SK-N-SH (cell line): ENCODE results near the gene TPRG1L. TPM values are rescaled to one million over a fixed set of nuclear protein-coding genes. Genes with fewer than 3 reads are reported as not detected.

ENCODE experiments used
- CTCF ChIA-PET: fragments of 300-600, 350-600 bp; formaldehyde crosslinking; extraction: SDS; loops from one replicate; lab custom pipeline; 2021; lab: Yijun Ruan, JAX
- POLR2A ChIA-PET: fragments of 350-600 bp; sonication (Branson Sonifier 250); formaldehyde crosslinking; extraction: SDS; loops from one replicate; lab custom pipeline; 2020; ENCODE audit warnings: antibody characterized with exemption, inconsistent platforms; lab: Yijun Ruan, JAX
- DNase-seq: peaks from one replicate; pipeline ENCODE4 v3.0.0; 2012
- H2AFZ ChIP-seq: fragments of 200-600 bp; sonication (generic); 2 replicates; pipeline ENCODE4 v1.8.1; 2016; ENCODE audit warnings: antibody characterized with exemption, mild to moderate bottlenecking, low read depth
- H3F3A ChIP-seq: fragments of 200-600 bp; sonication (generic); replicated peaks from 2 replicates; pipeline ENCODE3; 2016; ENCODE audit warnings: antibody characterized with exemption, mild to moderate bottlenecking; ENCODE audit not compliant: insufficient read depth
- H3K27ac ChIP-seq, 2 experiments: fragments of 200-500 bp in 1 of 2; fragments of 200-600 bp in 1 of 2; sonication (Bioruptor generic) in 1 of 2; sonication (generic), shearing (Covaris generic) in 1 of 2; 2 replicates each; pipeline versions ENCODE4 v1.5.1 to v1.6.1; 2014 to 2016; ENCODE audit warnings: low read depth in 2 of 2, inconsistent platforms in 1 of 2, low read length in 1 of 2, mild to moderate bottlenecking in 1 of 2, mixed read lengths in 1 of 2
- H3K27me3 ChIP-seq: fragments of 200-600 bp; sonication (generic), shearing (Covaris generic); 2 replicates; pipeline ENCODE4 v1.6.1; 2016; ENCODE audit warnings: mixed run types; ENCODE audit not compliant: insufficient read depth
- H3K36me3 ChIP-seq, 2 experiments: fragments of 200-500 bp in 1 of 2; fragments of 200-600 bp in 1 of 2; sonication (Bioruptor generic) in 1 of 2; sonication (generic) in 1 of 2; replicated peaks in 1 of 2; 2 replicates each; pipeline versions ENCODE3 to v1.5.1; 2014 to 2016; ENCODE audit warnings: low read length in 1 of 2, mild to moderate bottlenecking in 1 of 2; ENCODE audit not compliant: insufficient read depth in 2 of 2, control insufficient read depth in 1 of 2
- H3K4me1 ChIP-seq, 2 experiments: fragments of 200-500 bp in 1 of 2; fragments of 200-600 bp in 1 of 2; sonication (Bioruptor generic) in 1 of 2; sonication (generic), shearing (Covaris generic) in 1 of 2; 2 replicates each; pipeline versions ENCODE4 v1.5.1 to v1.6.1; 2014 to 2016; ENCODE audit warnings: low read depth in 1 of 2, low read length in 1 of 2, mixed run types in 1 of 2; ENCODE audit not compliant: insufficient read depth in 2 of 2, control insufficient read depth in 1 of 2
- H3K4me2 ChIP-seq: fragments of 200-600 bp; sonication (generic), shearing (Covaris generic); 2 replicates; pipeline ENCODE4 v1.6.1; 2017; ENCODE audit warnings: mixed run types
- H3K4me3 ChIP-seq, 2 experiments: fragments of 200-500 bp in 1 of 2; fragments of 200-600 bp in 1 of 2; sonication (Bioruptor generic) in 1 of 2; sonication (generic), shearing (Covaris generic) in 1 of 2; 2 replicates each; pipeline versions ENCODE4 v1.5.1 to v1.8.1; 2014 to 2016; ENCODE audit warnings: low read depth in 2 of 2, inconsistent platforms in 1 of 2, low read length in 1 of 2, mild to moderate bottlenecking in 1 of 2, mixed read lengths in 1 of 2, moderate library complexity in 1 of 2
- H3K79me2 ChIP-seq: fragments of 200-600 bp; sonication (generic); 2 replicates; pipeline ENCODE4 v1.8.1; 2017; ENCODE audit warnings: mild to moderate bottlenecking; ENCODE audit not compliant: insufficient read depth
- H3K9ac ChIP-seq: fragments of 200-600 bp; sonication (generic); 2 replicates; pipeline ENCODE4 v1.6.1; 2017; ENCODE audit warnings: mixed run types
- H3K9me2 ChIP-seq: fragments of 200-600 bp; sonication (generic); 2 replicates; pipeline ENCODE4 v1.6.1; 2017; ENCODE audit warnings: mixed run types
- H3K9me3 ChIP-seq: fragments of 200-600 bp; sonication (generic); 2 replicates; pipeline ENCODE4 v1.6.1; 2017; ENCODE audit warnings: mixed run types, mild to moderate bottlenecking, moderate library complexity
- H4K20me1 ChIP-seq: fragments of 200-600 bp; sonication (generic); 2 replicates; pipeline ENCODE4 v1.6.1; 2017; ENCODE audit warnings: mild to moderate bottlenecking, mixed run types; ENCODE audit not compliant: insufficient read depth
- CHD2 ChIP-seq: fragments of 150-350 bp; IDR thresholded peaks from 2 replicates; pipeline ENCODE4 v1.6.1; 2018; ENCODE audit warnings: low read length; ENCODE audit not compliant: partially characterized antibody
- CTCF ChIP-seq: fragments of 200-600 bp; sonication (generic); IDR thresholded peaks from 2 replicates; pipeline ENCODE4 v1.6.1; 2017; ENCODE audit warnings: antibody characterized with exemption, mild to moderate bottlenecking, moderate library complexity
- EZH2phosphoT487 ChIP-seq: fragments of 200-600 bp; sonication (generic); IDR thresholded peaks from 2 replicates; pipeline ENCODE4 v1.6.1; 2017; ENCODE audit warnings: low read depth, mixed run types, mild to moderate bottlenecking, antibody characterized with exemption, moderate library complexity, borderline replicate concordance
- FOXJ3 ChIP-seq: sonication (generic); formaldehyde crosslinking; IDR thresholded peaks from 2 replicates; pipeline ENCODE4 v1.5.1; 2020; ENCODE audit warnings: mild to moderate bottlenecking, missing genetic modification reagents
- FOXM1 ChIP-seq: IDR thresholded peaks from 2 replicates; pipeline ENCODE4 v1.4.0; 2012; ENCODE audit warnings: low read depth, mild to moderate bottlenecking
- GABPA ChIP-seq: IDR thresholded peaks from 2 replicates; pipeline ENCODE4 v1.4.0; 2012; ENCODE audit warnings: low read depth, mild to moderate bottlenecking
- GATA2 ChIP-seq: sonication (generic); formaldehyde crosslinking; IDR thresholded peaks from 2 replicates; pipeline ENCODE4 v1.5.0; 2020; ENCODE audit warnings: mild to moderate bottlenecking, missing genetic modification reagents
- IRF3 ChIP-seq: fragments of 150-350 bp; IDR thresholded peaks from 2 replicates; pipeline ENCODE4 v1.6.1; 2016; ENCODE audit warnings: mild to moderate bottlenecking, low read depth, low read length
- MEF2A ChIP-seq: IDR thresholded peaks from 2 replicates; pipeline ENCODE4 v1.4.0; 2012; ENCODE audit warnings: low read depth, borderline replicate concordance
- MXI1 ChIP-seq: IDR thresholded peaks from 2 replicates; pipeline ENCODE4 v1.6.1; 2012; ENCODE audit warnings: mild to moderate bottlenecking, low read depth, low read length, improper control_type of control experiment
- NRF1 ChIP-seq: IDR thresholded peaks from 2 replicates; pipeline ENCODE4 v1.6.1; 2012; ENCODE audit warnings: low read depth, mild to moderate bottlenecking, low read length
- PBX3 ChIP-seq: IDR thresholded peaks from 2 replicates; pipeline ENCODE4; 2012
- RAD21 ChIP-seq: IDR thresholded peaks from 2 replicates; pipeline ENCODE4 v1.6.1; 2012; ENCODE audit warnings: mild to moderate bottlenecking, low read length
- RFX5 ChIP-seq: IDR thresholded peaks from 2 replicates; pipeline ENCODE4 v1.6.1; 2012; ENCODE audit warnings: mild to moderate bottlenecking, improper control_type of control experiment, low read length
- RXRA ChIP-seq: IDR thresholded peaks from 2 replicates; pipeline ENCODE4 v1.4.0; 2012; ENCODE audit warnings: low read depth, mild to moderate bottlenecking, borderline replicate concordance
- TAF1 ChIP-seq: IDR thresholded peaks from 2 replicates; pipeline ENCODE4 v1.6.1; 2012; ENCODE audit warnings: low read depth, mild to moderate bottlenecking, low read length, moderate library complexity, borderline replicate concordance
- USF2 ChIP-seq: fragments of 150-350 bp; IDR thresholded peaks from 2 replicates; pipeline ENCODE4 v1.6.1; 2017; ENCODE audit warnings: antibody characterized with exemption, low read length, low read depth, borderline replicate concordance
- WGBS: methylation state at CpG from one replicate; pipeline ENCODE4 v1.1.6; 2017; ENCODE audit warnings: low lambda C conversion rate; 5-methylcytosine and 5-hydroxymethylcytosine counted together
- polyA plus RNA-seq, 3 experiments: library from polyadenylated mRNA; depleted of rRNA; stranded (reverse); fragments of >200 nt; gene quantifications; 2 replicates each; pipeline ENCODE4 v1.2.3, GENCODE V29; 2012

Gene TPRG1L
- polyA plus RNA-seq, 1 of the 3 experiments (the other 2 are of a cell fraction), result 25.9 TPM

- DNase-seq, result no peak
- H3K27me3 ChIP-seq, result no peaks in the 10 kb centered on the region
- H3K4me1 ChIP-seq, result no peaks in the 10 kb centered on the region
- ChIA-PET CTCF (no interaction called here), POLR2A (no interaction called here)
- no peaks in the 10 kb centered on the region for H3K9me3 ChIP-seq
- H3K27ac ChIP-seq, result no peak overlapping the region
- no peaks in the 10 kb centered on the region for H3F3A ChIP-seq
- H3K36me3 ChIP-seq, result peaks cover 7 to 74% of the 10 kb centered on the region in 2 experiments
- WGBS, result 94% methylated on average over 26 of the region's 43 CpGs
- H4K20me1 ChIP-seq, result no peaks in the 10 kb centered on the region
- H3K79me2 ChIP-seq, result peaks cover 2% of the 10 kb centered on the region; the same call in 1 of the 2 replicates
- H3K9me2 ChIP-seq, result no peaks in the 10 kb centered on the region
- no peak overlapping the region for H3K9ac ChIP-seq
- TF ChIP-seq USF2, result no peak
- TF ChIP-seq FOXM1, result no peak
- TF ChIP-seq CHD2, result no peak
- TF ChIP-seq RFX5, result no peak
- TF ChIP-seq MEF2A, result no peak
- no peak for TF ChIP-seq IRF3
- TF ChIP-seq EZH2phosphoT487, result no peak
- TF ChIP-seq MXI1, result no peak
- no peak for TF ChIP-seq TAF1
- TF ChIP-seq RXRA, result no peak
- TF ChIP-seq FOXJ3 (CRISPR knock-in tag), result no peak
- TF ChIP-seq NRF1, result no peak
- TF ChIP-seq RAD21, result no peak
- TF ChIP-seq GABPA, result no peak
- TF ChIP-seq CTCF, result no peak
- no peak for TF ChIP-seq GATA2
- TF ChIP-seq PBX3, result no peak
- no peak overlapping the region for H2AFZ ChIP-seq
- H3K4me3 ChIP-seq, result no peak overlapping the region
- H3K4me2 ChIP-seq, result no peak overlapping the region
Measured at GRCh38 chr1:3642919-3643675, 18.3 kb downstream of the TPRG1L start.
